Inflammatory macrophage treated with lipopolysaccharide for 4 hours (primary cell): ENCODE data around the gene RNF207.

Experiments
- DNase-seq: peaks from one replicate; pipeline ENCODE4 v3.0.0-alpha.2; 2020

RNF207 gene

DNA sequence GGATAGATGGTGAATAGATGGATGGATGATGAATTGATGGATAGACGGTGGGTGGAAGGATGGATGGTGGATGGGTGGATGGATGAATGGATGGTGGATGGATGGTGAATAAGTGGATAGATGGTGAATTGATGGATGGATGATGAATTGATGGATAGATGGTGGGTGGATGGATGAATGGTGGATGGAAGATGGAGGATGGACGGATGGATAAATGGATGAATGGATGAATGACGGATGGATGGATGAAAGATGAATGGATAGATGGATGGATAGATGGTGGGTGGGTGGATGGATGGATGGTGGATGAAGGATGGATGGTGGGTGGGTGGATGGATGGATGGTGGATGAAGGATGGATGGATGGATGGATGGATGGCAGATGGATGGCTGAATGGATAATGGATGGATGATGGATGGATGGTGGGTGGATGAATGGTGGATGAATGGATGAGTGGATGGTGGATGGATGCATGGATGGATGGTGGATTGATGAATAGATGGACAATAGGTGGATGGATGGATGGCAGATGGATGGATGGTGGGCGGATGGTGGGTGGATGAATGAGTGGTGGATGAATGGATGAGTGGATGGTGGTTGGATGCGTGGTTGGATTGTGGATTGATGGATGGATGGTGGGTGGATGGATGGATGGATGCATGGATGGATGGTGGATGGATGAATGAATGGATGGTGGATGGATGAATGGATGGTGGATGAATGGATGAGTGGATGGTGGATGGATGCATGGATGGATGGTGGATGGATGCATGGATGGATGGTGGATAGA, 31.1 kb upstream of the RNF207 start:
- no peak for DNase-seq

DNA sequence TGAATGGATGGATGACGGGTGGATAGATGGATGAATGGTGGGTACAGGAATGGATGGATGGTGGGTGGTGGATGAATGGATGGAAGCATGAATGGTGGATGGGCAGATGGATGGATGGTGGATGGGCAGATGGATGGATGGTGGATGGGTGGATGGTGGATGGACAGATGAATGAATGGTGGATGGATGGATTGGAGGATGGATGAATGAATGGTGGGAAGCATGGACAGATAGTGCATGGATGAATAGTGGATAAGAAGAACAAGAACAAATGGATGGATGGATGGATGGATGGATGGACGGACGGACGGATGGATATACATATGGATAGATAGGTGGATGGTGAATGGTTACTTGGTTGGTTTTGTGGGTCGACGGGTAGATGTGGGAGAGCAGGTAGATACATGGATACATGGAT, 30.5 kb upstream of the RNF207 start:
- DNase-seq: no peak

DNA sequence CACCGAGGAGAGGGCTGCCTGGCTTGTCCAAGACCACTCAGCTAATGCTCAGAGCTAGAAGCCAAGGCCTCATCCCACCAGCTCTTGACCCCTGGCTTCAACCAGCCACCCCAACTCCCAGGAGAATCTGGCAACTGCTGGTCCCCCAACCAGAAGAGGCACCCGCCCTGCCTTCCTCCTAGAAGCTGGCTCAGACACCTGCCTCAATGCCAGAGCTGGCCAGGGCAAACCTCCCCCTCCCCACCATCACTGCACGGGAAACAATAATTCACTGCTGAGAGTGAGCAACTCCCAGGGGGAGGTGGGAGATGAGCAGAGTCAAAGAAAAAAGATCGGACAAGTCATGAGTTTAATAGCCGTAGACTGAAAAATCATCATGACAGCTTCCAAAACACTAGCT, 29.1 kb upstream of the RNF207 start:
- DNase-seq: no peak

DNA sequence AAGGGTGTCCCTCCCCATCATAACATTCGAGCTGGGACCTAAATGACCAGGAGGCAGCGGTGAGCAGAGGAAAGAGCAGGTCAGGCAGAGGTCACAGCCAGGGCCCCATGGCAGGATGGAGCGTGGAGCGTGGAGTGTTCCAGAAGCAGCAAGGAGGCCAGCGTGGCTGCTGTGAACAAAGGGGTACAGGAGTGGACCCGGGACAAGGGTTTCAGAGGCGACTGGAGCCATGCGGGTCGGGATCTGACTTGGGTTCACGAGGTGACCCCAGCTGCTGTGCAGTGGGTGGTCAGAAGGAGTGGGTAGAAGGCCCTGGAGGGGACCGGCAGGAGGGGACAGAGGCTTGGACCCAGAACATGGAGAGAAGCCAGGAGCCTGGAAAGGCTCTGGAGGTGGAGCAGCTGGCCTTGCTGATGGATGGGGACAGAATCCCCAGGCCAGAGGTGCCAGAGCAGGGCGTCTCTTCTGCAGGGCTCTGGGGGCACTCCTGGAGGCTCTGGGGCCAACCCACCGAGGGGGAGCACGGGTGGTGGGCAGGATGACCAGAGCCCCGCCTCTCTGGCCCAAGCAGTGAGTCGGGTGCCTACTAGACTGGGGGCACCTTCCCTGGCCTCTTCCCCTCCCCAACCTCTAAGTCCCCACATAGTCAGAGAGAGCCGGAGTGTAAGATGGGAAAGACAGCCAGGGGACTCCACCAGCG, 28.1 kb upstream of the RNF207 start:
- DNase-seq: no peak

DNA sequence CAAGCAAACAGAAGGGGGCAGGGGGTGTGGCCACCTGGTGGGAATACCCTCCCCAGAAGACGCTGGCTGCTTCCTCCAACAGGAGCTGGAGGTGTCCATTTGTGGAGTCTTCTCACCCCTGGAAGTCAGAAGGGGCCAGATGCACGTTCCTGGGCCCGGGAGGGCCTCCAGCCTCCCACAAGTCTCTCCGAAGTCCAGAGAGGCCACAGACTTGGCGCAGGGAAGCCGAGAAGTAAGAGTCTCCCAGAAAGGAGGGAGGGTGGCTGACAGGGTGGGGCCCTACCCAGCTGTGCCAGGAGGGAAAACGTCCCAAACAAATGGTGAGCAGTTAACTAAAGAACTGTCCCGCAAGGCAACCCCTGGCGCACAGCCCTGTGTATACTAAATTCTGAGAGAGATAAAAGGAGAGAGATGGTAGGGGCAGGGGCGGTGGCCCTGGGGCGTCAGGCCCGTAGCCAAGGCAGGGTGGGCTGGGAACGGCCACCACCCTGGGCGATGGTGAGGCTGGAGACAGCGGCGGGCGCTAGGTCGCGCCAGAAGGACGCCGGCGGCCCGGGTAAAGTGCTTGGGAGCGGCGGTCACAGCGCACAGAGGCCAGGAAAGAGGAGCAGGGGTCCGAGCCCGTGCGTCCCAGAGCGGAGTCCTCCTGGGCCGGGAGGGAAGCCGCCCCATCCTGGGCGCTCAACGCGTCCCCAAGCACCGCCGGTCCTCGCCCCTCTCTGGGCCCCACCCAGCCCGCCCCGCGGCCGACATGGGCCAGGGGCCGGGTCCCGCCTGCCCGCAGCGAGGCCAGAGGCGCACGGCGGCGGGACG, 27.0 kb upstream of the RNF207 start:
- no peak for DNase-seq

DNA sequence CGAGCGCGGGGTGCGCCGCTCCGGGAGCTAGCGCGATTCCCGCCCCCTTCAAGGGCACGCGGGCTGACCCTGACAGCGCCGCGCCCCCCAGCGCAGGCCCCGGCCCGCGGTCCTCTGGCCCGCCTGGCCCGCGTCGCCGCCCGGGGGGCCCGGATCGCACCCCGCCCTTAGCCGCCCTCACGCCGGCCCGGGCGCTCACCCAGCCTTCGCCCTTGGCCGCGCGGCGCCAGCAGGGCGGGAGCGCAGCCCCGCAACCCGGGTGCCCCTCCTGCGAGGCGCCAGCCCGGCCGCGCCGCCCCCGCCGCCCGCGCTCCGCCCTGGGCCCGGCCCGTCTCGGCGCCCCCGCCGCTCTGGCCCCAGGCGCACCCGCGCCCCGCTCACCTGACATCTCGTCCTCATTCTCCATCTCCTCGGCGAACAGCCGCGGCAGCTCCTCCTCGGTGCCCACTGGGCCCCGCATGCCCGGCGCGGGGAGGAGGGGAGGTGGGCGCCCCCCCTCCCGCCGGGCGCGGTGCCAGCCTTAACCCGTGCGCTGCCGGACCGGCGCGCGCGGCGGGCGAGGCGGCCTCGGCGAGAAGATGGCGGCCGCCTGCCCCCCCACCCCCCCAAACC, 26.2 kb upstream of the RNF207 start:
- no peak for DNase-seq

DNA sequence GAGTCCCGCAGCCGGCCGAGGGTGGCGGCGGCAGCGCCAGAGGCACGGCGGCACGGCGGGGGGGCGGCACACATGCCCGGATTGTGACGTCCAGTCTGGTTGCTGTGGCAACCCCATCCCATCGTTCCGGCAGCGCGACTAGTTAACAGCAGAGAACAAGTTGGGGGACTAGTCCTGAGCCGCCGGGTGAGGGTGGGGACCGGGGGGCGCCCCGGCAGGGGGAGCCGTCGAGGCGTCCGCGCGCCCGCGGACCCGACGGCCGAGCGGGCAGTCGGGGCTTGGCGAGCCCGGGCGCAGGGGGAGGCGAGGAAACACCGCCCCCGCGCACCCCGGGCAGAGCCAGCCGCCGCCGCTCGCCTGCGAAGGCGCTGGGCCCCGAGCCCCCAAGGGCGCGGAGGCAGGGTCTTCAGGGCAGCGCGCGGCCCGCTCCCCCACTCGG, 25.6 kb upstream of the RNF207 start, which contains the start of gene CHD5:
Gene CHD5 (minus strand): TSS at position 54 of the 439 bp plus-strand sequence. CDS start 298 bp downstream, outside the sequence.
- DNase-seq: no peak

DNA sequence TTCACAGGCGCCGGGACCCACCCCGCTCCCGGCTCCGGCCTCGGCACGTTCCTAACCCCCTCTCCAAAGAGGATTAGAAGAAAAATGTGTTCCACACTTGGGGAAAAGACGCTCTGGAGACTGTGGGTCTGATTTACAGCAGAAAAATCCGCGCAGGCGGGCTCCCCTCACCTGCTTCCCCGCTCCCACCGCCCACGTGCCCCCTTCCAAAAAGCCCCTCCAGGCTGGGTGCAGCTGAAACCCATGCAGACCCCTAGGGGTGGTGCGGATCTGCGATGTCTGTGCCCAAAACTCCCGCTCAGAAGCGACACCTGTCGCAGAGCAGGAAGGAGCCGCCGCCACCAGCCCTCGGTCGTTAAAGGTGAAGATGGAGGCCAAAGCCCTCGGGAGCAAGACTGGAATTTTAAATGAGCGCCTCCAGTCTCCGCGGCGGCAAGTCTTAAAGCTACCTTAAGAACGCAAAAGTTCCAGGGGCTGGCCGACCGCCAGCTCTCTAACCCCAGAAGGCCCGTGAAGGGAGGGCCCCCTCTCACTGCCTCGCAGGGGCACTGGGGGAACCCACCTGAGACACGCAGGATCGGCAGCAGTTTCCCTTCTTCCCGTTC, 25.1 kb upstream of the RNF207 start:
- no peak for DNase-seq

DNA sequence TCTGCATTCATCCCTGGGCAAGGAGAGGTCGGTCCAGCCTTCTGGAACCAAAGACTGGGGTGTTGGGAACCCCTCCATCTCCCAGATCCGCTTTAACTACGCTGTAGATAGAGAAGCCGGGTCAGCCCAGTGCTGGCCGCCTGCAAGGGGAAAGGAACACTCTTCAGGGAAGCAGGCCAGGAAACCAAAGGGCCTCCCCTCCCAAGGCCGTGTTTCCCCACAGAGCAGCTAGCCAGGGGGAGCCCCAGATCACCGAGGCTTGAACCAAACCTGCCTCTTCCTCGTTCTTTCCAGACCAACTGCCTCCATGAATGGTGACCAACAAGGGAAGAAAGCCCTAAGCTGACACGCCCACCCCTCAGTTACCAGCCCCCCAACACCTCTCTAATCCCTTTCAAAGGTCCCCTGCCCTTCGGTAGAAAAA, 24.6 kb upstream of the RNF207 start:
- DNase-seq: no peak

DNA sequence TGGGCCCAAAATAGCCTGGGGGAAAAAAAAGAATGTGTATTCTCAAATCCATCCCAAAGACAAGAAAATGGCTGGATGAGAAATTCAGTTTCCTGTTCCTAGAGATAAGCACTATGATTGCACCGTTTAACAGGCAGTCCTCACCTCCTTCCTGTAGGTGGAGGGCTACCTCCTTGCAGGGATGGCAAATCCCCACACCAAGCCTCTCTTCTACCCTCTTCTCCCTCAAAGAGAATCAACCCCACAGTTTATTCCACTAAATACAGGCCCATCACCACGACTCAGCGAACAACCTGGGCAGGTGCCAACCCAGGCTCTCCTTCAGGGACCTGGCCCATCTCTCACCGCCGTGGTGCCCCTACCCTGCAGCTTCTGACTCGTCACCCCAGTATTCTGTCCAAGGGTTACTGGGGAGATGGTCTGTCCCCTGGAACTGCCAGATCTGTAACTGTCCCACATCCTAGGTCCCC, 22.4 kb upstream of the RNF207 start:
- no peak for DNase-seq

DNA sequence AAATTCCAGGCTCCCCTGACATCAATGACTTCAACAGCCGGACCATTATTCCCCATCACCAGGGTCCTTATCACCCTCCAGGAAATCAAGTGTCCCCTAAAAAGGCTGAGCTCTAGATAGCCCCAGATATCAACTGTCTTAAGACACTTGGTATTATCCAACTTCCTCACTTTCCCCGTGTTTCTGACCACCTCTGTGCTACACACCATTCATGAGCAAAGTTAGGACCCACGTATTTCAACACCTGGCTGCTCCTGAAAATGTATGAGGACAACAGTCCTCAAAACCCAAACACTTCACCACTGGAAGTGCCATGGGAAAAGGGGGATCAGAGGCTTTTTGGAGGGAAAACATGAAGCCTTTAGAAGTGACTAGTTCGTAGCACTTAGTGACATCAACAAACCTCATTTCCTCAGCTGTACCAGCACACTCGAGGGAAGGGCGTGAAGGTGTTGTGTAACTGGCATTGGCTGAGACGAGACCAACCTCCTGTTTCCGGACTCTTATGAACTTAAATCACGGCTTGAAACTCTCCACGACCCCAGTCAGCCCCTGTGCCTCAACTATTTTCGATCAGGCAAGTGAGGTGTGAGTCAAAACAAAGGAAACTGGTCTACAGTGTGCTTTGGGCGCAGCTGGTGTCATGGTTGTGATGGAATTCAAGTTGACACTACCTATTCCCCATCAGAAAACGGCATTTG, 21.7 kb upstream of the RNF207 start:
- DNase-seq: peak; percentile 8

DNA sequence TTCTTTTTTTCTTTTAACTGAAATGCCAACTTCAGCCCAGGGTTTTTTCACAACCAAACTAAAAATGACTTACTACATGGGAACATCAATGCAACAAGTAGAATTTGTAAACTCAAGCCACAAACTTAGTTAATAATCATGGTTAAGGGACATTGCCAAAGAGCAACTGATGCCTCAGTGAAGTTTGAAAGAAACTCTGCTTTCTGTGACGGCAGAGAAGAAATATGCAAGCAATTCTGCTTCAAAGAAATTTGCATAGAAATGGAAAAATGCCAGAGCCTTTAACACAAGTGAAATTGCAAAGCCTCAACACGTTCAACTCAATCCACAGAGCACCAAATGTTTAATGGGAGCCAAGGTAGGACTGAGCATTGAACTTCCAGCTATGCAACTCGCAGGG, 20.8 kb upstream of the RNF207 start:
- no peak for DNase-seq

DNA sequence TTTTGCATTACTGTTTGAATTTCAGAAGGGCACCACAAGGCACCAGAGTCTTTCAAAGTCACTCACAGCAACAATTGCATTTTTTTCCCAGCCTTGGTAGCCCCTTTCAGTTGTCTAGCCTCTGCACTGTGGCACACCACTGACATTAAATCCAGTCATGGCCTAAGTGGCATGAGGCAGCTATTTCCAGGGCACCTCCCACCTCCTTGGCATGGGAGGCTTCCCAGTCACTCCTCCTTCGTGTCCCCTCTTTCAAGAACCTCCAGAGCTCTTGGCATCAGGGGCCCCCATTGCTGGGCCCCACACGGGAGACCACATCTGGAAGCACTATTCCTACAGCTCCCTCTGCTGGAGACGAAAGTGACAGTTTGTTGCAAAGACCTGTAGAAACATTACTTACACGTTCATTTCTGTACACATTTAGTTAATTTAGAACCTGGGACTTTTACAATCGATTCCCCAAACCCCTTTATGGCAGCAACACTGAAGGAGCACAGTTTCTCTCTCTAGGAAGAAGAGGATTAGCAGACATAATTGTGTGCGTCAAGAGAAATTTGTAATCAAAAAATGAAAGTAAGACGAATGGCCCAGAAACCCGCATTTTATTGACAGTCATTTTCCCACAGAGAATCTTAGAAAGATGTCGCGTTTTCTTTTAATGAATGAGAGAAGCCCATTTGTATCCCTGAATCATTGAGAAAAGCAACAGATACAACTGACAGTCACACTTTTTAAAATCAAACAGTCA, 20.1 kb upstream of the RNF207 start:
- DNase-seq: peak; percentile 34

DNA sequence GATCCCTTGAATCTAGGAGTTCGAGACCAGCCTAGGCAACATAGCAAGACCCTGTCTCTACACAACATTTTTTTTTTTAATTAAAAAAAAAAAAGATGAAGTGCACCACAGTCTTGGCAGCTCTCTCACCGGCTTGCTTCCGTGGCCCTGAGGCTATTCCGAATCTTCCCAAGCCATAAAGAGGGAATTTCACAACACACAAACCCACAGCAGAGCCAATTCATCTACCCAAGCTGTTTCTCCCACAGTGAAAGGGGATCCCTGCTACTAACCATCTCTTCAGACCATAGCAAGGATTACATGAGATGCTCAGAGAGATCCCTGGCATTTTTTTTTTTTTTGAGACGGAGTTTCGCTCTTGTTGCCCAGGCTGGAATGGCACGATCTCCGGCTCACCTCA, 17.5 kb upstream of the RNF207 start:
- no peak for DNase-seq

DNA sequence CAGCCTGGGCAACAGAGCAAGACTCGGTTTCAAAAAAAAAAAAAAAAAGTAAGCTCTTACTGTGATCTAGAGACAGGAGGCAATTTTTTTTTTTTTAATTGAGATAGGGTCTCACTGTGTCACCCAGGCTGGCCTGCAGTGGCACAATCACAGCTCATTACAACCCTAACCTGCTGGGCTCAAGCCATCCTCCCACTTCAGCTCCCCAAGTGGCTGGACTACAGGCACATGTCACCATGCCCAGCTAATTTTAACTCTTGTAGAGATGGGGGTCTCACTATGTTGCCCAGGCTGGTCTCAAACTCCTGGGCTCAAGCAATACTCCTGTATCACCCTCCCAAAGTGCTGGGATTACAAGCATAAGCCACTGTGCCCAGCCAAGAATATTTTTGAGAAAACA, 14.0 kb upstream of the RNF207 start:
- no peak for DNase-seq

DNA sequence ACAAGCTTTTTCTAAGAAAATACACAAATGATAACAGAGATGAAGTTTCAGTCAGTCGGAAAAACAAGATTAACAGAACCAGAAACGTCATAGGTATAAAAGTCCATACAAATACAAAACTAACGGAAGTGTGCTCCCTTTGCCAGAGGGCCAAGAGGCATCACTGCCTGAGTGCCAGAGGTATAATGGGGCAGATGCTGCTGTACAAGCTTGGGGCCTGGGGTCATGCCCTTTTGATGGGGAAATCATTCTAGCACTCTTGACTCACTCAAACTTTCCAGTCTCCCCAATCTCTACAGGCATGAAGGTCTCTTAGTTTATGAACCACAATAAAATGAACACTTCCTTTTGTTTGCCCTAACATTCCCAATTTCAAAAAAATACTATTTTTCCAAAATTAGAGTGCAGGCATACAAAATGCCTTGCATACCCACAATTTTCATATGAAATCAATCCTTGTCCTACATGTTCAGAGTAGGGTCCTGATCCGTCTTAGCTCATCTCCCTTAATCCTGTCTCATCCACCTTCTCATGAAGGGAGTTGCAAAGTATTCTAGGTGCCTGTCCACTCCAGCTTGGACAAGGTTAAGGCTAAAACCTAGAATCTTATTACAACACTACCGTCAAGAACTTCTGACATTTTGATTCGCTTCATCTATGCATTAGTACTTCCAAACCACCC, 8.0 kb upstream of the RNF207 start:
- no peak for DNase-seq

DNA sequence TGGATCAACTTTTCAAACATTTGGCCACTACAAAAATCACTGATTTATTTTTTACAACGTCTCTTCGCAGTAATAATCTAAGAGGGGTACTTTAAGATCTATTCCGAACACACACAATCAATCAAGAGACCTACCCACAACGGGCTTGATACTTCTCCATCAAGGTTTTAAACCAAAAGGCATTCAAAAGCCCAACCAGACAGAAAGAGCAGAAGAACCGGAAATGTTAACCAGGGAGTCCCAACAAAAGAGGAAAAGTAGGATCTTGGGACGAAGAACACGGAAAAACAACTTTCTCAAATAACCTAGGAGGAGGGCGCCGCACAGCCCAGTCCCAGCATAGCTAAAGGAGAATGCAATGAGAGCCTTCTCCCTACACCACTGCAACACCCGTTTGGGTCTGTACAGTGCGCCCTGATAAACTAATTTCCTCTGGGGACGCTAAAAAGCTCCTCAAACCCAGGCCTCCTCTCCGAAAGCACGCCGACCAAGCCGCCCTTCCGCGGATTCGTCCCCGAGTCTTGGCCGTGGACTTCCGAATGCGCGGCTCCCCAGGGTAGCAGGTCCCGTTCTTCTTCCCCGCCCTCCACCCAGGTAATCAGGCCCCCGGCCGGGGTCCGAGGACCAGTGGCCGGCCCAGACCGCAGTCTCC, 7.1 kb upstream of the RNF207 start:
- DNase-seq: peak; percentile 17

DNA sequence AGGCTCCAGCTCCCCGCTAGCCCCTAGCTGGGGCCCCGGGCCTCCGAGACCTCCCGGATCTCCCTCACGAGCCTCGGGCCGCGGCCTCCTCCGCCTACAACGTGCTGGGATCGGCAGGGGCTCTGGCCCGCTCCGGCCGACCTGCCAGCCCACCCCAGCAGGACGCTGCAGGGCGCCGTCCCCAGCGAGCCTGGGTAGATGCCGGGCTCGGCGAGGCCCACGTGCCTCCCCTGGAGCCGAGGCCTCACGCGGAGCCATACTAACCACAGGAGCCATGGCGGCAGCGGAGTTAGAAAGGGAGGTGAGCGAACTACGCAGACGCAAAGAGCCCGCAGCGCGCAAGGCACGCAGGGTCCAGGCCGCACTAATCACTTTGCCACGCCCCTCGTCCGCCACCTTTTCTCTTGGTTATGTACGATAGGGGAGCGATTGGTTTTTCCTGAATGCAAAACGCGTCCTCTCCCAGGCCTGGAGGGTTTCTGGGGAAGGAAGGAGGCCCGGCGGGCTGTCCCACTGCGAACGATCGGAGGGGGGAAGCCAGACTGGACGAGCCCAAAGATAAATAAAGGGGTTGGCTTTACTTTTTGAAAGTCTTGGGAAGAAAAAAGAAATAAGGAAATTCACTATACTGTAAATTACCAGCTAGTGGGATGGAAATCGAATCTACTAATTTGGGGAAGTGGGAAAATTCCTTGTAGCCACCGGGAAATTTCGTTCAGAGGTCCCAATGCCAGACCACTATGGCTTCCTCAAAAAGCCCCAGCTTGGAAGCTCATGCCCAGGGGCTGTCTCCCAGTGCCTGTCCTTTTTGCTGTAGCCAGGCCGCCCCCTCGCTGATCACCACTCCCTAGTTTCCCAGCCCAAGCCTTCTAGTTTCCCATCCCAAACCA, 6.4 kb upstream of the RNF207 start, which contains the start of gene RPL22:
Gene RPL22 (minus strand): TSS at position 298 of the 890 bp plus-strand sequence. CDS start 22 bp downstream, at position 276.
- peak; percentile 99 for DNase-seq
